Measurements from ENCODE around the gene PABPN1. TPM values are rescaled to one million over a fixed set of nuclear protein-coding genes. Genes with fewer than 3 reads are reported as not detected.

PABPN1 gene, protein sequence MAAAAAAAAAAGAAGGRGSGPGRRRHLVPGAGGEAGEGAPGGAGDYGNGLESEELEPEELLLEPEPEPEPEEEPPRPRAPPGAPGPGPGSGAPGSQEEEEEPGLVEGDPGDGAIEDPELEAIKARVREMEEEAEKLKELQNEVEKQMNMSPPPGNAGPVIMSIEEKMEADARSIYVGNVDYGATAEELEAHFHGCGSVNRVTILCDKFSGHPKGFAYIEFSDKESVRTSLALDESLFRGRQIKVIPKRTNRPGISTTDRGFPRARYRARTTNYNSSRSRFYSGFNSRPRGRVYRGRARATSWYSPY
- 59.5 and 63.1 TPM in 2 replicates for total RNA-seq

DNA sequence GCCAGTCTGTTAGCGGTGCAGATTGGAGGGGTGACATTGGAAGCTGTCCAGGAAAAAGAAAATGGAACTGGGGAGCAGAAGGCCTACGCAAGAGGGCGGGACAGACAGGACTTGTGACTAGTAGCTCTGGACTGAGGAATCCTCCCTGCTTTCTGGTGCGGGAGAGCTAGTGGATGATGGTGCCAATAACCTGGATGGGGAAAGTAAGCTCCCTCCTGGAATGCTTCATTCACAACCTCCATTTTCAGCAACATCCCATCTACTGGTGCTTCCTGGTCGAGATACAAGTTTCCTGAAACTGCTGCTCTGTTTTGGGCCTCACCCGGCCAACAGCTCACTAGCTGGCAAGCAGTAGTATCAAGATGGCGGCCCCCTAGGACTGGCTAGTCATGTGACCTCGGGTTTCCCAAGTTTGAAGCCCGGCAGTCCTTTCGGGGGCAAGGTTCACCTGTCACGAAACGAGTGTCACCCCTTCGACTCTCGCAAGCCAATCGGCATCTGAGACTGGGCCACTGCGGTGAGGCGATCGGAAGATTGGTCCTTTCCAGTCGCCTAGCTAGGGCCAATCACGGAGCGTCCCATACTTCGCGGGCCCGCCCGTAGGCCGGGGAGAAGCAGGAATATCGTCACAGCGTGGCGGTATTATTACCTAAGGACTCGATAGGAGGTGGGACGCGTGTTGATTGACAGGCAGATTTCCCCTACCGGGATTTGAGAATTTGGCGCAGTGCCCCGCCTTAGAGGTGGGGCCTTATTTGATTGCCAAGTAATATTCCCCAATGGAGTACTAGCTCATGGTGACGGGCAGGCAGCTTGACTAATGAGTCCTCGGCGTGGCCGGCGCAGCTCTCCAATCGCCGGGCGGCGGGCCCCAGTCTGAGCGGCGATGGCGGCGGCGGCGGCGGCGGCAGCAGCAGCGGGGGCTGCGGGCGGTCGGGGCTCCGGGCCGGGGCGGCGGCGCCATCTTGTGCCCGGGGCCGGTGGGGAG is at the start of gene PABPN1:
Gene PABPN1, plus strand, starts transcription at position 874 of the 988 bp plus-strand sequence. Its CDS starts 13 bp downstream, at position 887.

DNA sequence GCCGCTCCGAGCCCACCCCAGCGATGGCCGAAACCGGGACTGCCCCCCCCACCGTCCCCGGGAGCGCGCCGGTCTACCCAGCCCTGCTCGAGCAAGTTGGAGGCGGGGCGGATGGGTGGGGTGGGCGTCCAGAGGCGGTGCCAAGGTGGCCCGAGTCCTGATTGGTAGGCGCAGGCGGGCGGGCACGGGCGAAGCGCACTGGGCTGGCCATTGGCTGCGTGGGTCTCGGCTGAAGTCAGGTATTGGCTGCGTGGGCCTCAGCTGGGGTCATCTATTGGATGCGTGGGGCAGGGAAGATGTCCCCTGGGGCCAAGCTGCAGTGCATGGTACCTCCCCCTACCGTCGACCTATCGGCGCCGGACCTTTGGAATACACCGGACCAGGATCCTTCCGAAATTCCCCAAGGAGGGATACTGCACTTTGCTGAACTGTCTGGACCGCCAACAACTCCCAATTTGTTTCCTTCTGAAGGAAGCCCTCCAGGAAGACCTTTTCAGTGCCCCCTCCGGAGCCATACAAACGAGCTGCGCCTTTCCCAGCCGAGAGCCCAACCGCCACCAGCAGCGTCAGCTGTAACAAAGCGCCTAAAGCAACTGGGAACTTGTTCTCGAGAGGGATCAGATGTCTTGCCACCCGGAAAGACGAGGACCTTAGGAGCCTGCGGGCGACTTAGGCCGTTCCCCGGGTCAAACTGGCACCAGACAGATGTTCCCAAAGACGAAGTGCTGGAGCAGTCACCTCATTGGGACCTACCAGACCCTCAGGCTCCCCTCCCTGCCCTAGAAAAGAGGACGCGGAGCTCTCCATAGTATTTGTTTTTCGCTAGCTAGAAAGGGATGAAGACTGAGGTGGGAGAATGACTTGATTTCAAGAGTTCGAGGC is 35.0 kb upstream of the PABPN1 start, which contains the start of gene HOMEZ:
Gene HOMEZ, minus strand, starts transcription at position 113 of the 882 bp plus-strand sequence. CDS start 180 bp downstream, outside the sequence.

DNA sequence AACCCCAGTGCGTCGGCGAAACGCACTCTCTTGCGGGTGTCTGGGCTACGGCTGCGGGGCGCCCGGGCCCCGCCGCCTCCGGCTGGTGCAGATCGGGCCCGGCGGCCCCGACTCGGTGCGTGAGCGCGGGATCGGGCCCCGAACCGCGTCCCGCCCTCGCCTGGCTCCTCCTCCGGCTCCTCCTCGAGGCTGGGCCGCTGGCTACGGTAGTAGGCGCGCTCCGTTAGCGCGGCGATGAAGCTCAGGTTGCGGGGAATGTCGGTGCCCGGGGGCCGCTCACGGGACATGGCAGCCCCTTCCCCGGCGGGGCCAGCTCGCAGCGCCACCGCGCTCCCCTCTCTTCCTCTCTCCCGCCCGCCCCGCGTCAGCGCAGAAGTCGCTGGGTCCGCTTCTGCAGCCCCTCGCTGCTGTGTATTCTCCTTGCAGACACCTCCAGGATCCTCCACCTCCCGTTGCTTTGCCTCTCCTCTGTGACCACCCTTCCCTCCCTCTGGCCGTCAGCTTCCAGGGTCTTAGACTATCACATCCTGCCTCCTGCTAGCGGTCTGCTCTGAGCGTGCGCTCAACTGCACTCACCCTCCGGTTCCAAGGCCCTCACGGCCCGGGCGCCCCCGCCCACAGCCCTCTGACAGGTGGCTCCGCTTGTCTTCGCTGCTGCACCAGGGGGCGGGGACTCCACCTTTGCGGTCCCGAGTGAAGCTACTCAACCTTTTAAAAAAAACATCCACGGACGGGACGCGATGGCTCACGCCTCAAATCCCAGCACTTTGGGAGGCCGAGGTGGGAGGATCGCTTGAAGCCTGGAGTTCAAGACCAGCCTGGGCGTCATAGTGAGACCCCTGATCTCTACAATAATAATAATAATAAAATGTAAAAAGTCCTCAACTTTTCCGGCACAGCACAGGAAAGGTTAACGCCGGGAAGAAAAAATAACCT is 18.7 kb upstream of the PABPN1 start, which contains the start of gene PPP1R3E:
Gene PPP1R3E, minus strand, starts transcription at position 570 of the 936 bp plus-strand sequence. Its CDS starts 283 bp downstream, at position 287.

DNA sequence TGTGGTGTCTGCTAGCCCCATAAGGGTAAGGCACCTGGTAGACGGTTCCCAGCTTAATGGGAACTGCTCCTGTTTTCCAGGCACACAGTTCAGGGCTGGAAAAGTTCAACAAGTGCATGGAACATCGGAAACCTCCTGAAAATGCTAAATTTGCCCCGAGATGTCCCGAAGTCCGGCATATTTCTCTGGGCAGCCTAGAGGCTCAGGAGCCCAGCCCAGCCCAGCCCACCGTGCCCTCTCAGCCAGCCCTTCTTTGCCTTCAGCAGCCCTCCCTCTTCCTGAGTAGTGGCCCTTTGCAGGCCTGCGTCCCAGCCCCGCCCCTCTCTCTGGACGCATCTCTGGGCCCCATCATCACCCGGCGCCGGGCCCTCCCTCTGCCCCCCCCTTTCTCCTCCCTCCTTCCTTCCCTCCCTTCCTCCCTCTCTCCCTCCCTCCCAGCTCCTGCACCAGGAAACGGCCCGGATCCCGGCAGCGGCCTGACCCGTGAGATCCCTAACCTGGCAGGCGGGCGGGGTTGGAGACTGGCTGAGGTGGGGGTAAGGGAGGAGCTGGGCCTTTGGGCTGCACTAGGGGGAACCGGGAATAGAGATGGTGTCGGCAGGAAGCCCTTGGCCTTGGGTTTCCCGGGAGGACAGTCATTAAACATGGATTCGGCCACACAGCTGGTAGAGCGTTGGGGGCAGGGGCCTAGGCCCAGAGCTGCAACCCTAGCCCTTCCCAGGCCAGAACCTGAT is 14.7 kb upstream of the PABPN1 start, which contains the start of gene BCL2L2:
Gene BCL2L2, plus strand, starts transcription at position 422 of the 734 bp plus-strand sequence. CDS start 935 bp downstream, outside the sequence.

DNA sequence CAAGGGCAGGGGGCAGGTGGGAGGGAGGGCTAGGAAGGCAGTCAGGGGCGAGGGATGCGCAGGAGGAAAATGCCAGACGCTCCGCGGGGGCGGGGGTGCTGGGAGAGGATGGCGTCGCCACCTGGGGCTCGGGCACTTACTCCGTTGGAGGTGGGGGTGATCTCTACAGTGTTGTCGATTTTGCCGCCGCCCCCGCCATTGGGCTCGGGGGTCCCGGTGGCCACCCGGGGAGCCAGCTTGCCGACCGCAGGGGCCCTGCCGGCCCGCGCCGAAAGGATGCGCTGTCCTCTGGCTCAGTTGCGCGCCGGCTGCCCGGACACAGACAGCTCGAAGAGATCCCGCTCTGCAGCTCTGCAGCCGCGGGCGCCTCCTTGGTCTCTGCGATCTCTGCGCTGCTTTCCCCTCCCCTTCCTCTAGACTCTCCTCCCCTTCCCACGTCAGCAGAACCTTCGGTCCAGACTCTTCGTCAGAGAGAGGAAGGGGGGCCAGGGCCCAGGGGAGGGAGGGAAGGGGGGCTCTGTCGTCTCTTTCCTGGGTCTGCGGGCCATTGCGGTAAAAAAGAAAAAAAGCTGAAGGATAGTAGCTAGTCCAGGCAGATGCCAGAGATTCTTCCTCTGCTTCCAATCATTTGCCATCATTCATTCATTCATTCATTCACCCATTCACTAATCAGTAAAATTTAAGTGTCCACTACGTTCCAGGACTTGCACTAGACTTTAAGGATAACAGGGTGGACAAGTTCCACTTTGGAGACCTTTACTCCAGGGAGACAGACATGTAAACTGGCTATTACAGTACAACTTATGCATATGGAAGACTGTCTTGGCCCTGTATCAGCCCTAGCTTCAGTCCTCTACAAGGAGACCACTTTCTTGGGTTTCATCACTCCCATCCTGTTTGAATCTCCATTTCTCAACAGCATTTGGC is 31.5 kb downstream of the PABPN1 start, which contains the start of gene SLC22A17:
Gene SLC22A17, minus strand, starts transcription at position 382 of the 927 bp plus-strand sequence.

DNA sequence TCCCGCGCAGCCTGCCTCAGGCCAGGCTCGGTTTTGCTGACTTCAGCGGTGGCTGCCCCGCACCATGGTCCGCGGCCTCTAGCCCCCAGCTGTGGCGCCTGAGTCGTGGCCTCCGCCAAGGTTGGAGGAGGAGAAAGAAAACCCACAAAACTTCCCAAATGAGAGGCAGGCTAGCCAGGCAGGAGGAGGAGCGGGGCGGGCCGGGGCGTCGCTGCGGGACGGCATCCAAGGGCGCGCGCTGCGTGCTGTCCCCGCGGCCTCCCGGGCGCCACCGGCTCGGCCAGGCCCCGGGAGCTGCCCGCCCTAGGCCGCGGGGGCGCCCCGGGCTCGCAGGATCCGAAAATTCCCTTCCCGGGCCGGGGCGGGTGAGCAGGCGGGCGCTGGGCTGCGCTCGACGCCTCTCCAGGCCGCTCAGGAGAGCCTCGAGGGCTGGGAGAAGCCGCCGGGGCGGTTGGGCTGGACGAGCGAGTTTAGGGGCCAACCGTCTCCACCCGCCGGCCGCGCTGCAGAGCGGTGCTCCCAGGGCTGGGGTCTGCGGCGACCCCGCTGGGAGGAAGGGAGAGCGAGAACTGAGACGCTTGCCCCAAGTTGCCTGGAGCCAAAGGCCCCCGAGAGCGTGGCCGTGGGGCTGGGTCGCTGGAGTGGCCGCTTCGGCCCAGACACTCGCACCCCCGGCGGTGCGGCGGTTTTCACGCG is 43.9 kb downstream of the PABPN1 start, which contains the start of gene EFS:
Gene EFS, minus strand, starts transcription at position 137 of the 696 bp plus-strand sequence. CDS start 147 bp downstream, outside the sequence.

DNA sequence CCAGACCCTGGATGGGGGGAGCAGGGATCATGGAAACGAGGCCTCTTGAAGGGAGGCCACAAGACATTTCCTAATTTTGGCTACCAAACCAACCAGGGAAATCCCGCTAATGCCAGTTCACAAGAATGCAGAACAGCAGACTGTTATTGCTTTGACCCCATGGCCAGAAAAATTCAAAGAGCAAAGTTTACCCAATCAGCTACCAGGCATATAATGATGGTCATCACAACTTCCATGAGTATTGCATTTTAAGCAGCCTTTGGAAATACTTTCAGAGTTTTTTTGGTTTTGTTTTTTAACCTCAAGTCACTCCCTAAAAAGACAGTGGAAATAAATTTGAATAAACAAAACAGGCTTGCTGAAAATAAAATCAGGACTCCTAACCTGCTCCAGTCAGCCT is 51.3 kb downstream of the PABPN1 start, which contains the start of gene IL25:
Gene IL25, plus strand, starts transcription at position 301 of the 400 bp plus-strand sequence.

Other genes starting within 250 kb of the PABPN1 start
- 67.0 and 77.6 TPM in 2 replicates for gene ACIN1, start 226.3 kb upstream of the PABPN1 start, total RNA-seq
- gene C14orf119, start 226.0 kb upstream of the PABPN1 start, total RNA-seq, result 66.1 and 75.5 TPM in 2 replicates
- gene CIROP, start 216.5 kb upstream of the PABPN1 start, total RNA-seq, result 0.58 TPM in 1 of 2 replicates, not detected in the other
- not detected in 2 replicates for gene CEBPE, start 202.2 kb upstream of the PABPN1 start, total RNA-seq
- gene SLC7A8, start 137.8 kb upstream of the PABPN1 start, total RNA-seq, result 6.9 and 13.1 TPM in 2 replicates
- not detected in 2 replicates for gene RNF212B, start 83.5 kb upstream of the PABPN1 start, total RNA-seq
- gene HOMEZ, start 35.3 kb upstream of the PABPN1 start, total RNA-seq, result 9.6 and 14.4 TPM in 2 replicates
- gene PPP1R3E, start 18.6 kb upstream of the PABPN1 start, total RNA-seq, result 1.1 and 1.2 TPM in 2 replicates
- gene BCL2L2, start 14.6 kb upstream of the PABPN1 start, total RNA-seq, result 16.7 and 21.1 TPM in 2 replicates
- 10.1 and 16.8 TPM in 2 replicates for gene SLC22A17, start 31.4 kb downstream of the PABPN1 start, total RNA-seq
- gene EFS, start 43.7 kb downstream of the PABPN1 start, total RNA-seq, result 10.5 and 11.8 TPM in 2 replicates
- gene IL25, start 51.4 kb downstream of the PABPN1 start, total RNA-seq, result not detected in 2 replicates
- not detected in 2 replicates for gene CMTM5, start 55.6 kb downstream of the PABPN1 start, total RNA-seq
- not detected in 2 replicates for gene MYH6, start 86.8 kb downstream of the PABPN1 start, total RNA-seq
- gene MYH7, start 114.2 kb downstream of the PABPN1 start, total RNA-seq, result not detected in 2 replicates
- gene NGDN, start 148.2 kb downstream of the PABPN1 start, total RNA-seq, result 23.4 and 26.8 TPM in 2 replicates
- 1.9 TPM in 1 of 2 replicates, not detected in the other for gene ZFHX2, start 230.3 kb downstream of the PABPN1 start, total RNA-seq
- 10.3 and 22.5 TPM in 2 replicates for gene THTPA, start 234.8 kb downstream of the PABPN1 start, total RNA-seq
- gene AP1G2, start 246.3 kb downstream of the PABPN1 start, total RNA-seq, result 15.9 and 23.0 TPM in 2 replicates

Measured in myometrial cell (primary cell).